Stimulated activated CD4-positive, alpha-beta T cell treated with anti-CD3 and anti-CD28 coated beads, Interleukin-2, amount 100 ng/mL, for 24 hours (primary cell): Measurements from ENCODE around the gene CES4A.
A peak's percentile ranks its signal among the peaks of the same experiment; 100 is the strongest.
"Not testable (repeated sequence)": the region's sequence is repeated elsewhere in the genome, so short reads cannot be mapped to it uniquely, and the experiment has no call there.

Experiments
- DNase-seq, 2 donors: peaks; one replicate each; pipeline ENCODE4 v3.0.0-alpha.2; 2020

CES4A gene

GRCh38 chr16:67024384-67025209 lies 36.2 kb downstream of the CES4A start:
- DNase-seq: no peak

GRCh38 chr16:67025210-67025550 lies 36.8 kb downstream of the CES4A start:
- DNase-seq: peak in 1 of 2 donors; percentile 15

- peak in 1 of 2 donors; percentile 15 for DNase-seq
Observed at GRCh38 chr16:67026570-67026969, 38.2 kb downstream of the CES4A start.

DNA sequence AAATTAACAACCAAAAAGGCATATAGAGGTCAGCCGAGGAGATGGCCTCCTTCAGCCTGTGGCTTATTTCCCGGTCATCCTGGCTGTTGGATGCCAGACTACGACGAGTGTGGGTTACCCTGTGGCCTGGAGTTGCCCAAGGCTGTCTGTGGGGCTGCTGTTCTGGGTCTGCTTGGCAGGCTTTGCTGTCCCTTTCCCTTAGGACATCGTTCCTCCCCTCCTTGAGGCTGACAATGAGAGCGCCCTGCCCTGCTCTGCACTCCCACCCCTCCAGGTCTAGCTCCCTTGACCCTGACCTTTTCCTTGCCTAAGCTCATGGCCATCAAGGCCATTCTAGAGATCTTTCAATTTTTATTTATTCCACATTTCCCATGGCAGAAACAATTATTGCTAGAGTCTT lies 38.7 kb downstream of the CES4A start:
- DNase-seq: peak in 1 of 2 donors; percentile 14

DNA sequence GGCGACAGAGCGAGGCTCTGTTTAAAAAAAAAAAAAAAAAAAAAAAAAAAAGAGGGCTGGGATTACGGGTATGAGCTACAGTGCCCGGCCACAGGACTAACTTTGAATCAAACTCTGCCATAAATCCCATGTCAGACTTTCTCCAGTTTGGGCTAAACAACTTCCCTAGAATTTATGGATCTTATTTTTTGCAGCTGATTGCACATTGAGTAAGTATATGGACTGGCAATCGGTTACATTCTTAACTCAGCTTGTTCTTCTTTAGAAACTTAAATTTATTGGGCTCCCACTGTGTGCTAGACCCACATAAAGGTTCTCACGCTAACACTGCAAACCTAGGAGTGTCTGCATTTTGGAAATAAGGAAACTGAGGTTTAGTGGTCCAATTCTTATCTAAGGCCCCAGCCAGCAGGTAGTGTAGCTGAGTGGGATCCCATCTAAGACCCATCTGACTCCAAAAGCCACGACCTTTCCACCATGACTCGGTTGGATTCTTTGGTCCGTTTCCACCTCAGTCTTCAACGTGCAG lies 39.8 kb downstream of the CES4A start:
- DNase-seq: no peak

DNA sequence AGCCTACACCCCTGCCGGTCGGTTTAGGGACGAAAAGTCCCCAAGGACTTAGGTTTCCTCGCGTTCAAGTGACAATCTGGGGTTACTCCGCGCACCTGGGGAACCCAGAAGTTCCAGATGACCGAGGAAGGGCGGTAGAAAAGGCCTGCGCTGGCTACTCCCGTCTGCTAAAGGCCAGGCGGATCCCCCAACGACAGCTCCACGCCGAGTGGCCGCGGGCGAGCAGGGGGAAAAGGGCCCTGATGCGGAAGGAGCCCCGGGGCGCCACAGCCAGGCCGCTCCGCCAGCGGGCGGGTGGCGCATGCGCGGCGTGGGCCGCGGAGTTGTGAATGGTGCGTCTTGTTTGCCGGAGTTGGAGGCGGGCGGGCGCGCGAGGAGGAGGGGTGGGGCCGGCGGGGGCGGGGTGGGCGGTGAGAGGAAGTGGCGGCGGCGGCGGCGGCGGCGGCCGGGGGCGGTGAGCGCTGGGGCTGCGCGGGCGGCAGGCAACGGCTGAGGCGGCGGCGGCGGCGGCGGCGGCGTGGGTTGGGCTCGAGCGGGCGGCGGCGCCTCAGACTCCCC lies 40.4 kb downstream of the CES4A start, which contains the start of gene CBFB:
CBFB (plus strand) TSS at position 454 of the 558 bp plus-strand sequence. CDS start 259 bp downstream, outside the sequence.
- peak; percentile 91 to 93 for DNase-seq

DNA sequence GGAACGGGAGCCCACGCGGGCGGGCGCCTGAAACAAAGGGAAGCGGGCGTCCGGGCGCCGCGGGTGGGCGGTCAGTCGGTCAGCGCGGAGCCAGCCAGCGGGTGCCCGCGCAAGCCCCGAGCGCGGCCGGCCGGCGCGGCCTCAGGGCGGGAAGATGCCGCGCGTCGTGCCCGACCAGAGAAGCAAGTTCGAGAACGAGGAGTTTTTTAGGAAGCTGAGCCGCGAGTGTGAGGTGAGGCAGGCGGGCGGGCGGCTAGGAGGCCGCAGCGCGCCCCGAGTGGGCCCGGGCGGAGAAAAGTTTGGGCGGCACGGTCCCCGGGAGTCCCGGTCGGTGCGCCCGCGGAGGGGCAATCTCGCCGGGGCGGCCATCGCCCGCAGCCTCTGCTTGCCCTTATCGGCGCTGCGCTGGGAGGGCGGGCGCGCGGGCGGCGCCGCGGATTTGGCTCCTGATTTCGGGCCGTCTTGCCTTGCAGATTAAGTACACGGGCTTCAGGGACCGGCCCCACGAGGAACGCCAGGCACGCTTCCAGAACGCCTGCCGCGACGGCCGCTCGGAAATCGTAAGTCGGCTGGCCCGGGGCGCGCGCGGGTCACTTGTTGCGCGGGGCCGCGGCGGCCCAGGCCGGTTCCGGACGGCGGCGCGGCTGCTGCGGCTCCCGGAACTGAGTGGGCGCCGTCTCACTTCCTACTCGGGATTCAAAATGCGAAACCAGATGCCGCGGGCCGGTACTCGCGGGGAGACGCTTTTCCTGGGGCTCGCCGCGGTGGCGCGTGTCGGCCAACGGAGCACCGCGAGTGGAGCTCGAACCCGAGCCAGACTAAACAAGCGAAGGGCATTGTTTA lies 41.1 kb downstream of the CES4A start:
- DNase-seq: peak; percentile 65 to 71

- peak in 1 of 2 donors; percentile 12 for DNase-seq
Observed at GRCh38 chr16:67030221-67030962, 42.0 kb downstream of the CES4A start.

DNA sequence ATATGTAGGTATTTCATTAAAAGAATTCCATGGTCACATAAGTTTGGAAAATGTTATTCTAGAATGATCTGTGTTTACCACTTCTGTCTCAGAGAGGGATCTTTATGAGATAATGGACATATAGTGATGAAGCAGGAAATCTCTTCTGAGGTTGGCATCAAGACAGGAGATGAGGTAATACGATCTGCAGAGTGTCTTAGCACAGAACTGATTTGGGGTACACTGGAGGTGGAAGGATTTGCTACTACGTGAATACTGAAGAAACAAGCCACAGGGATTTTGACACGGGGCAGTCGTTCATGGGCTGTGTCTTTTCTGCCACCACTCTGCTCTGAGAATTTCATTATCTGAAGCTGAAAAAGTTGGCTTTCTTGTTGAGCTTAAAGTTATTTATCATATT lies 46.1 kb downstream of the CES4A start:
- no peak for DNase-seq

GRCh38 chr16:67035364-67035763 lies 47.0 kb downstream of the CES4A start:
- DNase-seq: no peak

DNA sequence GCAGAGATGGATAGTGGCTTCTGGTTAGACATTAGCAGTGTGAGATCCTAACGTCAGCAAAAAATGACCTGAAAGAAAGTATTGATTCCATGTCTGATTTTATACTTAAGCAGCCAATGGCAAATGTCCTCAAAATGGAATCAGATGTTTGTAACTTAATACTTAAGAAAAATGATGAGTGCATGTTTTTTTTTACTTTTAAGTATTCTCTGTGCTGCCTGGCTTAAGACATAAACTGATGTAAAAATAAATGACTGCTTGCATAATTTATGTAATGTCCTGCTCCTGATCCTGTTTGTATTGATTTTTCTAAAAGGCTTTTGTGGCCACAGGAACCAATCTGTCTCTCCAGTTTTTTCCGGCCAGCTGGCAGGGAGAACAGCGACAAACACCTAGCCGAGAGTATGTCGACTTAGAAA lies 47.9 kb downstream of the CES4A start:
- no peak for DNase-seq

DNA sequence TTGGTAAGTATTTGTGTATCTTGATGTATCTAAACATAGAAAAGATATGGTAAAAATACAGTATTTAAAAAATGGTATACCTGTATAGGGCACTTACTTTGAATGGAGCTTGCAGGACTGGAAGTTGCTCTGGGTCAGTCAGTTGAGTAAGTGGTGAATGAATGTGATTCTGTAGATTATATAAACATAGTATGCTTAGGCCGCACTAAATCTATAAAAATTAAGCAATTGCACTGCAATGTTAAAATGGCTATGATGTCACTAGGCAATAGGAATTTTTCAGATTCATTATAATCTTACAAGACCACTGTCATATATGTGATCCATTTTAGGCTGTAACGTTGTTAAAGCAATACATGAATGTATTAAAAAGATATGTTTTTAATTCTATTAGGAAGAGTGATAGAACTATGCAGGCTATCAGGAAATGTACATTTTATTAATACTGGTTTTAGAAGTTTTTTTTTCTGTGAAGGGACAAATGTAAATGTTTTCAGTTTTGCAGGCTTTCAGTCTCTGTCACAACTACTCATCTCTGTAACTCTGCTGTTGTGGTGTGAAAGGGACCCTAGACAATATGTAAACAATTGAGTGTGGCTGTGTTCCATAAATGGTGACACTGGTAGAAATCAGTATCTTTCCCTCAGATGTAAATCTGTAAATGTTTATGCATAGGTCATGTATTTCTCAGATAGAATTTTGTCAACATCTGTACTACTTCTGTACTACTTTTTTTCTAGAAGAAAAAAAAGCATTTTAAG lies 51.1 kb downstream of the CES4A start:
- DNase-seq: no peak

GRCh38 chr16:67040166-67040565 lies 51.8 kb downstream of the CES4A start:
- no peak for DNase-seq

- no peak for DNase-seq
Observed at GRCh38 chr16:67040906-67041305, 52.5 kb downstream of the CES4A start.

GRCh38 chr16:67041520-67041919 lies 53.1 kb downstream of the CES4A start:
- not testable (repeated sequence) for DNase-seq

DNA sequence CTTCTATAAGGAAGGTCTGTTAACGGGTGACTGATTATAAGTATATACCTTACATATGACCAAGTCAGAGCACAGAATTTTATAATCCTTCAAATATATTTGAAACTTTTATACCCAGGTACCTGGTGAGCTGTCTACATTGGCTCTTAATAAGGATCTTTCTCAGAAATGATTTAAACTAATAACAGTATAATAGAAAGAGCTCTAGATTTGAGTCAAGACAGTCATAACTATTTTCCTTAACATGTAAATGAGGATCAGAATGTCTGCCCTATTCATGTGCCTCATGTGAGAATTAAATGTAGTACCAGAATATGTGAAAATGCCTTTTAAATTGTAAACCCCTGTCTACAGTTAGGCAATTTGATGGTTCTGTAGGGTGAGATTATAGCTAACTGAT lies 55.0 kb downstream of the CES4A start:
- no peak for DNase-seq

DNA sequence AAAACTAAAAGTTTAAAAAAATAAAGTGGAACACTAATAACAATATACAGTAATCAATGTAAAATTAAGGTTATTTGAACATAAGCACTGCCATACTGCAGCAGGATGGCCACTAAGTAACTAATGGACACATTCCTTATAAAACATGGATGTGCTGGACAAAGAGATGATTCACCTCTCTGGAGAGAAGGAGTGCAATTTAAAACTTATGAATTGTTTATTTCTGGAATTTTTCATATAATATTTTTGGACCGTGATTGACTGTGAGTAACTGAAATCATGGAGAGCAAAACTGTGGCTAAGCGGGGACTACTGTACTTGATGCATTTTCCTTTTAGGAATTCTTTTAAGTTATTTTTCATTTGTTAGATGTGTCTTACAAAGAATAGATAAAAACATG lies 62.4 kb downstream of the CES4A start:
- no peak for DNase-seq

- DNase-seq: no peak
Observed at GRCh38 chr16:67052399-67052798, 64.0 kb downstream of the CES4A start.

GRCh38 chr16:67053767-67054334 lies 65.5 kb downstream of the CES4A start:
- no peak for DNase-seq

- no peak for DNase-seq
Observed at GRCh38 chr16:67054901-67055300, 66.5 kb downstream of the CES4A start.

DNA sequence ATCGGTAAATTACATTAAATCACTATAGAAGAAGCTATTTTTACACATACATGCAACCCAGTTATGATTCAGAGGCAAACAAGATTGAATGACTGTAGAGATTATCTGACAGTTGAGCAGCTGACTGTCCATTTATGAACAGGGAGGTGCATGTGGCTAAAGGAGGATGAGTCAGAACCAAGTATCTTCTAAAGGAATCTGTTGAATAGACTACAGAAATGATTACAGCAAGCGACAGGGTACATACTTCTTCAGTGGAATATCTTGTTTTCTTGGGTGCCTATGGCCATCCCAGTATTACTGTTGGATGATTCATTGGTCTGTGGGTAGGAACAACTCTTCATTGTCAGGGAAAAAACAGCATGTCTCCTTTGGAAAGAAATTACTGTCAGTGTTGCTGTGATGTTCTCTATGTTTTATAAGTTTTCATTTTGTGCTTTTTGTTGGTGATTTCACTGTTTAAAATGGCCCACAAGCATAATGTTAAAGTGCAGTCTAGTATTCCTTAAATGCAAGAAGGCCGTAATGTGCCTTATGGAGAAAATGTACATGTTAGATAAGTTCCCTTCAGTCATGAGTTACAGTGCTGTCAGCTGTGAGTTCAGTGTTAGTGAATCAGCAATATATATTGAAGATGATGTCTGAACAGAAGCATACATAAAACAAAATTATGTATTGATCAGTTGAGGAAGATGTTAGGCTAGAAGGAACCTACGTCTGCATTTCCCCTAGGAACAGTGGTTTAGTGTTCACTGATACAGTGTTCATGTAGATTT lies 67.5 kb downstream of the CES4A start:
- no peak for DNase-seq
